Skeletal muscle cell (primary cell): ENCODE results near the gene TBC1D21.

Experiments
- DNase-seq: peaks from one replicate; pipeline ENCODE4 v3.0.0-alpha.2; 2010; ENCODE audit warnings: low read depth
- H3K4me3 ChIP-seq: 2 replicates; pipeline ENCODE4 v1.5.1; 2011; ENCODE audit warnings: low read depth, mild to moderate bottlenecking, control low read depth, low read length, moderate library complexity

TBC1D21 gene

GRCh38 chr15:73873456-73873855 lies at the start of gene TBC1D21:
TBC1D21 (plus strand) TSS chr15:73873564; CDS start chr15:73873710, 146 bp downstream.
- no peak within 1 kb of the TSS for H3K4me3 ChIP-seq
- DNase-seq, result no peak

GRCh38 chr15:73826711-73827251 lies 46.6 kb upstream of the TBC1D21 start:
- no peak for DNase-seq
- H3K4me3 ChIP-seq, result no peak overlapping the region

- no peak for DNase-seq
- H3K4me3 ChIP-seq, result no peak overlapping the region
Measured at GRCh38 chr15:73829523-73829922, 43.8 kb upstream of the TBC1D21 start.

GRCh38 chr15:73832657-73833056 lies 40.7 kb upstream of the TBC1D21 start:
- no peak overlapping the region for H3K4me3 ChIP-seq
- no peak for DNase-seq

GRCh38 chr15:73836845-73837244 lies 36.5 kb upstream of the TBC1D21 start:
- no peak for DNase-seq
- no peak overlapping the region for H3K4me3 ChIP-seq

- no peak for DNase-seq
- no peak overlapping the region for H3K4me3 ChIP-seq
Measured at GRCh38 chr15:73838831-73839426, 34.4 kb upstream of the TBC1D21 start.

- H3K4me3 ChIP-seq, result no peak overlapping the region
- DNase-seq, result no peak
Measured at GRCh38 chr15:73839699-73840377, 33.5 kb upstream of the TBC1D21 start.

- no peak for DNase-seq
Measured at GRCh38 chr15:73840771-73841170, 32.6 kb upstream of the TBC1D21 start.

GRCh38 chr15:73841756-73842725 lies 31.3 kb upstream of the TBC1D21 start:
- DNase-seq, result no peak
- no peak overlapping the region for H3K4me3 ChIP-seq

More at GRCh38 chr15:73840771-73841170, 32.6 kb upstream of the TBC1D21 start:
- H3K4me3 ChIP-seq, result no peak overlapping the region

GRCh38 chr15:73843787-73844186 lies 29.6 kb upstream of the TBC1D21 start:
- DNase-seq, result no peak

GRCh38 chr15:73844356-73844755 lies 29.0 kb upstream of the TBC1D21 start:
- no peak for DNase-seq

More at GRCh38 chr15:73843787-73844186, 29.6 kb upstream of the TBC1D21 start:
- no peak overlapping the region for H3K4me3 ChIP-seq

GRCh38 chr15:73845507-73845906 lies 27.9 kb upstream of the TBC1D21 start:
- DNase-seq, result no peak
- H3K4me3 ChIP-seq, result no peak overlapping the region

More at GRCh38 chr15:73844356-73844755, 29.0 kb upstream of the TBC1D21 start:
- H3K4me3 ChIP-seq, result no peak overlapping the region

GRCh38 chr15:73845907-73846306 lies 27.5 kb upstream of the TBC1D21 start:
- no peak overlapping the region for H3K4me3 ChIP-seq
- no peak for DNase-seq

- no peak for DNase-seq
- no peak overlapping the region for H3K4me3 ChIP-seq
Measured at GRCh38 chr15:73849641-73850040, 23.7 kb upstream of the TBC1D21 start.

- DNase-seq, result no peak
- no peak overlapping the region for H3K4me3 ChIP-seq
Measured at GRCh38 chr15:73850228-73850627, 23.1 kb upstream of the TBC1D21 start.

GRCh38 chr15:73851689-73852088 lies 21.7 kb upstream of the TBC1D21 start:
- H3K4me3 ChIP-seq, result no peak overlapping the region

GRCh38 chr15:73852507-73852906 lies 20.9 kb upstream of the TBC1D21 start:
- no peak for DNase-seq
- no peak overlapping the region for H3K4me3 ChIP-seq

More at GRCh38 chr15:73851689-73852088, 21.7 kb upstream of the TBC1D21 start:
- no peak for DNase-seq

- H3K4me3 ChIP-seq, result no peak overlapping the region
- no peak for DNase-seq
Measured at GRCh38 chr15:73854265-73854664, 19.1 kb upstream of the TBC1D21 start.

GRCh38 chr15:73856458-73857192 lies 16.7 kb upstream of the TBC1D21 start:
- DNase-seq, result no peak

More at GRCh38 chr15:73856458-73857192, 16.7 kb upstream of the TBC1D21 start:
- no peak overlapping the region for H3K4me3 ChIP-seq
